Fibroblast of skin of abdomen (primary cell): Measurements from ENCODE around the gene GJA1.
A peak's percentile ranks its signal among the peaks of the same experiment; 100 is the strongest.
"Not testable (repeated sequence)": the region's sequence is repeated elsewhere in the genome, so short reads cannot be mapped to it uniquely, and the experiment has no call there.

Source experiments
- DNase-seq: peaks from one replicate; pipeline ENCODE4 v3.0.0-alpha.2; 2013

GJA1 gene

DNA sequence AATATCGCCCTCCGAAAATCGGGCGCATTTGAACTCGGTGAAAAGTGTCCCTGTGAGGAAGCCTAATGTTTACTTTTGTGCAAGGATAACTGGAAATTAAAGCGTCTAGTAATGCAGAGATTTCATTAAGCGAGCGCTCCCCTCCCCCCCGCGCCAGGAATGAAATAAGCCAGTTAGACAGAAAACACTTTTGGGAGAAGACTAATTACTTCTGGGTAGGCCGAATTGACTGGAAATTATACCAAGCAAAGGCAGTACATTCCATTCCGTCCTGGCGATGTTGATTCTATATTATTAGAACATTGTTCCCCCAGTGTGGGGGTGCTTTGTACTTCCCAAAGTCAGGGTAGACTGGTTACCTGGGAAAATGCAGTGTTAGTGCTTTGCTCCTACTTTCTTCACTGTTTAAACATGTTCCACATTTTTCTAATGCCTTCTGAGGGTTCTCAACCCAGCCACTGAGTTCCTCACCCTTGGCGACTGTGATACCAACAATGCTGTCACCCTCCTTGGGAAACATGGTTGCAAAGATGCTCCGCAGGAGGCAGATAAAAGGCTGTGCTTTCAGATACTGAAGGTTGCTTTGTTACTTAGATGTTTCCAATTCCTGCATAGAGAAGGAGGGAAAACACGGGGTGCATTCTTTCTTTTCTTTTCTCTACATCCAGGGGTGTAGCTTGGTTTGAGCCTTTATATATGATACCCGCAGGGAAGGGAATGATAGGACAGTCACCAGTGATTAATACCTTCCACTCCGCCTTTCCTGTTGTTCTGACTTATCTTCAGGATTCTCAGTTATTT lies 2.6 kb downstream of the GJA1 start:
- peak; percentile 48 for DNase-seq

GRCh38 chr6:121438869-121439268 lies 3.4 kb downstream of the GJA1 start:
- no peak for DNase-seq

- no peak for DNase-seq
Measured at GRCh38 chr6:121439475-121439874, 4.0 kb downstream of the GJA1 start.

DNA sequence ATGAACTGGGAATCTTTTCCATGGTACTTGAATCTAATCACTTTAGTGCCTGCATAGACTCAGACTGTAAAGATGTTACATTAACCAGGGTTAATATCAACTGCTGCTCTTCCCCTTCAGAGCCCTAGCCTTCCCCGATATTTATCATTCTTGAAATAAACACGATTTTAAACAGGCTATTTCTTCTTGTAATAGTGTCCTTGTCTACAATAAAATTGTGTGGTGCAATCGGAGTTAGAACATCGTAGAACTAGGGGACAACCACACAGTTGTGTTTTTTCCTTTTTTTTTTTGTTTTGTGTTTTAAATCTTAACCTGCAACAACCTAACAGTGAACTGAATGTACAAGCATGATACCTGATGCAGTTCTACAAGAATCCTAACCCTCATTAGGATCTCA lies 4.5 kb downstream of the GJA1 start:
- no peak for DNase-seq

DNA sequence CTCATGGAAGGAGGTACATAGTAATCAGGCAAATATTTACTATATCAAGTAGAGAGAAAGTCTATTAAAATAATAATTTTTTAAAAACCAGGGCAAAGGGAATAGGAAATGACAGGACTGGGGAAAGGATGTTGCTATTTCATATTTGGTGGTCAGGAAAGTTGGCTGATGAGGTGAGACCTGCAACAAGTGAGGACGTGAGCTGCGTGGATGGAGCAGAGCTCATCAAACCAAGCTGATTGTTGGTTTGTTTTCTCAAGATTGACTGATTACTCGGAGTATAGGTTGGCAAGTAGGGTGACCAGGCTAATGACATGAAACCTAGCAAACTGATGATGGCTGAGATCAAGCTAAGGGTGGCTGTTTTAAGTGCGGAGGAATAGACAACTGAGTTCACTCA lies 6.0 kb downstream of the GJA1 start:
- DNase-seq = no peak

DNA sequence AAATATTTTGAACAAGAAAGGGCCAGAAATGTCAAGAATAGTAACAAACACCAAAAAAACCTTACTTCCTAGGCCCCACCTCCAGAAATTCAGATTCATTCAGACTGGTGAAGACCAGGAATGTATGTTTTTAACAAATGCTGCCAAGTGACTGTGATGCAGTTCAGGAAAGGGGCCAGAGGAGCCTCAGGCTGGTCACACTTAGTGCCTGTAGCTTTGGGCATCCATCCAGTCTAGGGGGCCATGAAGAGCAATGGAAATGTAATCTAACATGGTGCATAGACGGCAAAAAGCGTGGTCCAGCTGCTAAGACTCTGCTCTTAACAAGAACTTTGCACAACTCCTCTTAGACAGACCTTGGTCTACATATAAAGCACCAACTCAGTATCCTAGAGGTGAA lies 7.1 kb downstream of the GJA1 start:
- no peak for DNase-seq

DNA sequence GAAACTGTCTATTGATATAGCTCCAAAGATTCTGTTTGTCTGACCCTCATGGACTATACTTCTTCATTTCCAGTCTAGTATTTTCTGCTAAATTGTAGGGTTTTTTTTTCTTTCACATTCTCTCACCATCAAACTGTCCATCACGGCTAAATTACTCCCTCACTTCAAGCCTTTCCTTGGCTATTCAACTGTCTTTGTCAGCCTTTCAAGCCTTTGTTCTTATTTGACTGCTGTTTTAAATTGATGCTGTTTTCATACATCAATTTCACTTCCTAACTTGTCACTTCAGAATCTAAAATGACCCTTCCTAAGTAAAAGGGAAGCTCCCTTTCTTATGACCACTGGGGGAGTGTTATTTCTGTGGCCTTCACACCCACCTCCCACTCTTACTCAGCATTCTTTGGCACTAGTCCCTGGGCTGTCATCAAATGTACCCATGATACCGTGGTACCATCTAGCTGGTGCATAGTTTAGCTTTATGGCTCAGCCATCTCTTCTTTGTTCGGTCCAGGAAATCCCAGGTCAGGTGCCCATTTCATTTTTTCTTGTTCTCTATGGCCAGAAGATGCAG lies 8.6 kb downstream of the GJA1 start:
- no peak for DNase-seq

GRCh38 chr6:121446705-121447104 lies 11.3 kb downstream of the GJA1 start:
- not testable (repeated sequence) for DNase-seq

DNA sequence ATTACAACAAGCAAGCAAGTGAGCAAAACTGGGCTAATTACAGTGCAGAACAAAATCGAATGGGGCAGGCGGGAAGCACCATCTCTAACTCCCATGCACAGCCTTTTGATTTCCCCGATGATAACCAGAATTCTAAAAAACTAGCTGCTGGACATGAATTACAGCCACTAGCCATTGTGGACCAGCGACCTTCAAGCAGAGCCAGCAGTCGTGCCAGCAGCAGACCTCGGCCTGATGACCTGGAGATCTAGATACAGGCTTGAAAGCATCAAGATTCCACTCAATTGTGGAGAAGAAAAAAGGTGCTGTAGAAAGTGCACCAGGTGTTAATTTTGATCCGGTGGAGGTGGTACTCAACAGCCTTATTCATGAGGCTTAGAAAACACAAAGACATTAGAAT lies 12.3 kb downstream of the GJA1 start:
- not testable (repeated sequence) for DNase-seq

DNA sequence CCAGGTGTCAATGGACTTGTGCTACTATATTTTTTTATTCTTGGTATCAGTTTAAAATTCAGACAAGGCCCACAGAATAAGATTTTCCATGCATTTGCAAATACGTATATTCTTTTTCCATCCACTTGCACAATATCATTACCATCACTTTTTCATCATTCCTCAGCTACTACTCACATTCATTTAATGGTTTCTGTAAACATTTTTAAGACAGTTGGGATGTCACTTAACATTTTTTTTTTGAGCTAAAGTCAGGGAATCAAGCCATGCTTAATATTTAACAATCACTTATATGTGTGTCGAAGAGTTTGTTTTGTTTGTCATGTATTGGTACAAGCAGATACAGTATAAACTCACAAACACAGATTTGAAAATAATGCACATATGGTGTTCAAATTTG lies 13.1 kb downstream of the GJA1 start:
- DNase-seq = not testable (repeated sequence)

GRCh38 chr6:121449331-121449730 lies 13.9 kb downstream of the GJA1 start:
- no peak for DNase-seq

- no peak for DNase-seq
Measured at GRCh38 chr6:121450242-121450641, 14.8 kb downstream of the GJA1 start.

GRCh38 chr6:121451250-121451649 lies 15.8 kb downstream of the GJA1 start:
- no peak for DNase-seq

DNA sequence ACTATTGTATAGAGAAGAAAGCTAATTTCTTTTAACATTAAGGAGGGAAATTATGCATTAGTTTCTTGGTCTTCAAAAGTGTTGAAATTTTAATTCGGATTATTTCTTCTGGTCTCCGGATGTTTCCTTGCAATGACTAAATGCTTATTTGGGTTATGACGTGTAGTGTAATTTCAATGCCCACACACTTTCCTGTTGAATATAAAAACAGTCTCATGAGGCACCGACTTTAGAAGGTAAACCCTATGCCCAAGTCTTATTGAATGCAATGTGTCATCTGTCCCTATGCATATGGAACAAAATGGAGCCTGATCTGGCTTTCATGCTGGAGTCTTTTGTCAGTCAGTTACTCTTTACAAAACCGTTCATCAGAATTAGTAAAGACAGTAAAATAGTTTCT lies 17.7 kb downstream of the GJA1 start:
- DNase-seq = no peak

DNA sequence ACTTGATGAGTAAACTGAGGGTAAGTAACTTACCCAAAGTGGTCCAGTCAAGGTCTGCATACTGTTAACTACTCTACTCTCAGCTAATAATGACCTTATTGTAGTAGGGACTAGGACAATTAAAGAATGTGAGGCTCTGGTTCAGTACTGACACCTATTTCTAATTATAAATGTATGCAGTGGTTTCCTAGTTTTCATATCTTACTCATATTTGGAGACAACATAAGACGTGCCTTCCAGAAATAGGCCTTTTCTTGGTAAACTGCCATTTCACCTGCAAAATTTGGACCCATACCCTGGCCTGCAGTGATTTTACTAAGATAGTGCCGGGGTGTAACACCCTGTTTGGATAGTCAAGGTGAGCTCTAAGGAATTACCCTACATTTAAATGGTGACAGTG lies 24.7 kb downstream of the GJA1 start:
- no peak for DNase-seq

DNA sequence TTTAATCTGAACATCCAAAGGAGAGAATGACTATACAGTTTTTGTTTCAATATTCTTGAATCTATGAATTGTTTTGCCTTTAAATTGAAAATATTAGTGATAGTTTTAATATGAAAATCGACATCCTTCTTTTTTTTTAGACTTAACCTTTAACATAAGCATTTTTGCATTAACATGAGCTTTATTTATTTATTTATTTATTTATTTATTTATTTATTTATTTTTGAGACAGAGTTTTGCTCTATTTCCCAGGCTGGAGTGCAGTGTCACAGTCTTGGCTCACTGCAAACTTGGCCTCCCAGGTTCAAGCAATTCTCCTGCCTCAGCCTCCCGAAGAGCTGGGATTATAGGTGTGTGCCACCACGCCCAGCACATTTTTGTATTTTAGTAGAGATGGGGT lies 27.6 kb downstream of the GJA1 start:
- no peak for DNase-seq

DNA sequence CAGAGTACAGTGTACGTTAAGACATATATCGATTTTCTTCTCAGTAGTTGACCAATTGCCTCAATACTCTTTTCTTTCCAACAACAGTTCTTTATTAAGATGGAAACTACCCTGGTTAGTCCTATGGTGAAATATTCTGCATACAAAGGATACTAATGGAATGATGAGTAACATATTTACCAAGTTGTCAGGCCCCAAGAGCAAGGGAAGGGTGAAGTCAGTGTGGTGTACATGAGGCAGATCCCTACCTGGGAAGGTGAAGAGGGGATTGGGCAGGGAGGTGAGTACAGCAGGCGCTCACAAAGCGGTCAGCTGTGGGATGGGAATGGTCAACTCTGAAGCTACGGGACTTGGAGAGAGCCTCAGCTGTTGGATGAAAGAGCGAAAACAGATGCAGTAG lies 29.7 kb downstream of the GJA1 start:
- DNase-seq = no peak

DNA sequence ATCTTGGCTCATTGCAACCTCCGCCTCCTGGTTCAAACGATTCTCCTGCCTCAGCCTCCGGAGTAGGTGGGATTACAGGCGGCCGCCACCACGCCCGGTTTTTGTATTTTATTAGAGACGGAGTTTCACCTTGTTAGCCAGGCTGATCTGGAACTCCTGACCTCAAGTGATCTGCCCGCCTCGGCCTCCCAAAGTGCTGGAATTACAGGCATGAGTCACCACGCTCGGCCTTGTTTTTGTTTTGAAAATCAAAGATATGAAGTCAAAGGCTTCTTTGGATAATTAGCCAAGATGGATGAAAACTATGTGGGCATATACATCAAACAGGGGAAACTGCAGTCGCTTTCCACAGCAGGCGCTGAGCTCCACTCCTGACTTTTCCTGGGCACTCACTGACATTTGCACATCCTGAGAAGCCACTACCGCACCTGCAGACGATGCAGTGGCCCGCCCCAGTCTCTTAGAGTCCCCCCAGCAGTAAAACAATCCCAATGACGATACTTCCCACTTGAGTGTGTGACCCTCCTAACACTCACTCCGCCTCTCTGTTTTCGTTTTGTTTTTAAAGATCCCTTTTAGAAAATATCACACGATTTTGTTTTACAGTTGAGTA lies 44.1 kb downstream of the GJA1 start:
- no peak for DNase-seq

- DNase-seq = no peak
Measured at GRCh38 chr6:121480099-121480713, 44.8 kb downstream of the GJA1 start.

DNA sequence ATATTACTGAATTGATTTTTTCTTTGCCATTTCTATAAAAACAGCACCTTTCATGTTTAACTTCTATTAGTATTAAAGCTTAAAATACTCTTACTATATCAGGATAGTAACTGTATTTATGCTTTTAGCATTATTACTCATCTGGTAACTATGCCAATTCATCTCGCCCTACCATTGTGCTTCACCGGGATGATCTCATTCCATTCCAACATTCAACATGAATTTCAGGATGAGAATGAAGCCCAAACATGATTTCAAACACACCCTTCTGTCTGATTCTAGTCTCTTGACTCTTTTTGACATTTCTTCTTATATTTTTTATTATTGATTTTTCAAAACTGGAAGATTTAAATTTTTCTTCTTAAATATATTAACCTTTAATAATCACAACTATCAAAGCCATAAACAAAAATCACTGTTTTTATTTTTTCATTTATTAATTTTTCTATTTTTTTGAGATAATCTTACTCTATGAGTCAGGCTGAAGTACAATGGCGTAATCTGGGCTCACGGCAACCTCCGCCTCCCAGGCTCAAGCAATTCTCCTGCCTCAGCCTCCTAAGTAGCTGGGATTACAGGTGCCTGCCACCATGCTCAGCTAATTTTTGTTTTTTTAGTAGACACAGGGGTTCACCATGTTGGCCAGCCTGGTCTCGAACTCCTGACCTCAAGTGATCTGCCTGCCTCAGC lies 46.7 kb downstream of the GJA1 start:
- DNase-seq = peak; percentile 78

DNA sequence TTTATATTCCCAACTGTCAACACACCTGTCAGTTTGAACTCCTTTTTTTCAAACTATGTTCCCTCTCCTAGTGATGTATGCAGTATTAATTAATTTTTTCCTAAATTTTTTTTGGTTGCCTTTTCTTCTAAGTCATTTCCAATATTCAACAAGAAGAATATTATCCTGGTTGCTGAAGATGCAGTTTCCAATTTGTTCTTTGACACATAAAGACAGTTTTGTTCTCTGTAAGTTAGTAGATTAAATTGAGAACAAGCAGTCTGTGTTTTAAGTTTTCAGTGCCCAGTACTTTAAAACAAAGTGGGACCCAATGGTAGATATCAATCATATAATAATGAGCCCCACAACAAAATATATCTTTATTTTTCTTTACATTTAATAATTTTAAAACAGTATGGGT lies 47.3 kb downstream of the GJA1 start:
- DNase-seq = no peak

DNA sequence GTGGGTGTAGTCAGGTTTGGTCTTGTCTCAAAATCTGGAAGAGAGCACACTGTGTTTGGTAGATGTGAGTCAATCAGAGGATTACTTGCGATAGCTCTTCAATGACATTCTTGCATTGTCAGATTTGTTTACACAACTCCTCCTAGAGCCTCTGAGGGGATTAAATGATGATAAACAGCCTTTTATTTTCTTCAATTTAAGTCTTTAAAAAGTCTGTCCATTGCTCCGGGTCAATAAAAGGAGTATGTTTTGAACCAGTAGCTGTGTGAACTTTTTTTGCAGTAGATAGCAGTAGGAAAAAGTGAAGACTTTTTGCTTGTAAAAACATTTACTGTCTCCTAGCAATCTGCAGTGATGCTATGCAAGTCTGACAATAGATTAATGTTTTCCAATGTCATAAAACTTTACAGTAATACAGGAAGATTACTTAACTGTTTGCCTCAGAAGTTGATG lies 49.9 kb downstream of the GJA1 start:
- DNase-seq = no peak

DNA sequence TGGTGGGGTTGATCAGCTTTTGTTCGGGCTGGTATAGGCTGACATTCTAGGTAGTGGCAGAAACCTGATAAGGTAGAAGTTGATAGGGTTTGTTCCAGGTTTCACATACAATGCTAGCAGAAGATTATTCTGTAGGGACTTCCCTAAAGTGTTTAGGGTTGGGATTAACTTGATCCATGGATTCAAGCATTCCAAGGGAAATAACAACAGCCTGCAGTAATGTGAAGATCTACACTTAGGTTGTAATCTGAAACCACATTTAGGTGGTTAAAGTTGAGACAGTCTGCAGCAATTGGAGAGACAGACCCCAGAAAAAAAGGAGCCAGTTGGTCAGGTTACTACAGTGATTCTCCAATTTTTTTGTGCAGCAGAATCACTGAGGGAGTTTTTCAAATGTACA lies 56.1 kb downstream of the GJA1 start:
- peak; percentile 6 for DNase-seq
